Thyroid gland (tissue), 4 donors: ENCODE results near the gene VWA5B2.

Experiments
- POLR2A ChIP-seq, 2 donors: fragments of 450-650 bp; IDR thresholded peaks; one replicate each; pipeline ENCODE4 v1.6.1; 2017; ENCODE audit warnings: antibody characterized with exemption in 2 of 2, mild to moderate bottlenecking in 2 of 2, moderate library complexity in 1 of 2
- TF ChIP-seq, protein P1 (sequence below), 6 experiments: fragments of 200-600 bp in 3 of 6; fragments of 450-650 bp in 3 of 6; sonication (generic) in 3 of 6; IDR thresholded peaks; one replicate each; pipeline ENCODE4 v1.5.1; 2016 to 2019; ENCODE audit warnings: antibody characterized with exemption in 6 of 6, mild to moderate bottlenecking in 2 of 6, inconsistent platforms in 1 of 6, moderate library complexity in 1 of 6

DNA sequence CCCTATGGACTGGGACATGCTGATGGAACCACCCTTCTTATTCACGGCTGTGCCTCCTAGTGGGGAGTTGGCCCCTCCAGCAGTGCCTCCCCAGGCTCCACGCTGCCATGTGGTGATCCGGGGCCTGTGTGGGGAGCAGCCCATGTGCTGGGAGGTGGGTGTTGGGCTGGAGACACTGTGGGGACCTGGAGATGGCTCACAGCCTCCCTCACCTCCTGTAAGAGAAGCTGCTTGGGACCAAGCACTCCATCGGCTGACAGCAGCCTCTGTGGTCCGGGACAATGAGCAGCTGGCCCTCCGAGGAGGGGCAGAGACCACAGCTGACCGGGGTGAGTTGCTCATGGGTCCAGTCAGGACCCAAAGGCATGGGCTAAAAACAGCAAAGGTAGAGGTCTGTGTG, 10.3 kb downstream of the VWA5B2 start:
- TF ChIP-seq, protein P1, sequence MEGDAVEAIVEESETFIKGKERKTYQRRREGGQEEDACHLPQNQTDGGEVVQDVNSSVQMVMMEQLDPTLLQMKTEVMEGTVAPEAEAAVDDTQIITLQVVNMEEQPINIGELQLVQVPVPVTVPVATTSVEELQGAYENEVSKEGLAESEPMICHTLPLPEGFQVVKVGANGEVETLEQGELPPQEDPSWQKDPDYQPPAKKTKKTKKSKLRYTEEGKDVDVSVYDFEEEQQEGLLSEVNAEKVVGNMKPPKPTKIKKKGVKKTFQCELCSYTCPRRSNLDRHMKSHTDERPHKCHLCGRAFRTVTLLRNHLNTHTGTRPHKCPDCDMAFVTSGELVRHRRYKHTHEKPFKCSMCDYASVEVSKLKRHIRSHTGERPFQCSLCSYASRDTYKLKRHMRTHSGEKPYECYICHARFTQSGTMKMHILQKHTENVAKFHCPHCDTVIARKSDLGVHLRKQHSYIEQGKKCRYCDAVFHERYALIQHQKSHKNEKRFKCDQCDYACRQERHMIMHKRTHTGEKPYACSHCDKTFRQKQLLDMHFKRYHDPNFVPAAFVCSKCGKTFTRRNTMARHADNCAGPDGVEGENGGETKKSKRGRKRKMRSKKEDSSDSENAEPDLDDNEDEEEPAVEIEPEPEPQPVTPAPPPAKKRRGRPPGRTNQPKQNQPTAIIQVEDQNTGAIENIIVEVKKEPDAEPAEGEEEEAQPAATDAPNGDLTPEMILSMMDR (IDR thresholded peaks at IDR 0.05) = no peak
- TF ChIP-seq POLR2A (IDR thresholded peaks at IDR 0.05) = no peak
